ENCODE measurements around the gene RPS19BP1. TPM values are rescaled to one million over a fixed set of nuclear protein-coding genes. Genes with fewer than 3 reads are reported as not detected.
A peak's percentile ranks its signal among the peaks of the same experiment; 100 is the strongest.

Gene RPS19BP1
- total RNA-seq, 1 donor from 2014 or later, result 58.7 TPM

GRCh38 chr22:39520226-39521105, 12.1 kb downstream of the RPS19BP1 start, which contains the start of gene ATF4:
ATF4 (plus strand) TSS chr22:39520562; CDS start chr22:39521446, 884 bp downstream.
- H3K9me3 Mint-ChIP-seq (ENCODE audit: unreplicated experiment), result no peaks in the 10 kb centered on the region
- TF ChIP-seq, protein P1, sequence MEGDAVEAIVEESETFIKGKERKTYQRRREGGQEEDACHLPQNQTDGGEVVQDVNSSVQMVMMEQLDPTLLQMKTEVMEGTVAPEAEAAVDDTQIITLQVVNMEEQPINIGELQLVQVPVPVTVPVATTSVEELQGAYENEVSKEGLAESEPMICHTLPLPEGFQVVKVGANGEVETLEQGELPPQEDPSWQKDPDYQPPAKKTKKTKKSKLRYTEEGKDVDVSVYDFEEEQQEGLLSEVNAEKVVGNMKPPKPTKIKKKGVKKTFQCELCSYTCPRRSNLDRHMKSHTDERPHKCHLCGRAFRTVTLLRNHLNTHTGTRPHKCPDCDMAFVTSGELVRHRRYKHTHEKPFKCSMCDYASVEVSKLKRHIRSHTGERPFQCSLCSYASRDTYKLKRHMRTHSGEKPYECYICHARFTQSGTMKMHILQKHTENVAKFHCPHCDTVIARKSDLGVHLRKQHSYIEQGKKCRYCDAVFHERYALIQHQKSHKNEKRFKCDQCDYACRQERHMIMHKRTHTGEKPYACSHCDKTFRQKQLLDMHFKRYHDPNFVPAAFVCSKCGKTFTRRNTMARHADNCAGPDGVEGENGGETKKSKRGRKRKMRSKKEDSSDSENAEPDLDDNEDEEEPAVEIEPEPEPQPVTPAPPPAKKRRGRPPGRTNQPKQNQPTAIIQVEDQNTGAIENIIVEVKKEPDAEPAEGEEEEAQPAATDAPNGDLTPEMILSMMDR (IDR thresholded peaks at IDR 0.05; ENCODE audit: insufficient read depth, low read depth, low read length), result no peak
- no peak for TF ChIP-seq EZH2 (IDR thresholded peaks at IDR 0.05; ENCODE audit: insufficient read depth, low read length)
- Histone ChIP-seq H3K79me2 (ENCODE audit: insufficient read depth, low read length) (peaks cover 81% of the 10 kb centered on the region), H3K27ac (ENCODE audit: low read depth, low read length) (peak within 1 kb of the TSS; percentile 98), H3K9me3 (ENCODE audit: insufficient read depth, low read depth, low read length) (no peaks in the 10 kb centered on the region), H3K4me3 (ENCODE audit: insufficient read depth, low read depth, low read length) (peak within 1 kb of the TSS; percentile 99), H3K4me2 (ENCODE audit: low read length) (peak within 1 kb of the TSS; percentile 93), H3K27me3 (ENCODE audit: insufficient read depth, low read length) (no peaks in the 10 kb centered on the region), H3K4me1 (ENCODE audit: insufficient read depth, low read length) (peaks cover 17% of the 10 kb centered on the region), H4K20me1 (ENCODE audit: insufficient read depth, low read length) (peaks cover 54% of the 10 kb centered on the region), H3K36me3 (ENCODE audit: insufficient read depth, low read length) (peaks cover 29% of the 10 kb centered on the region), H2AFZ (ENCODE audit: low read depth, low read length) (peak within 1 kb of the TSS; percentile 95), H3K9ac (ENCODE audit: low read length) (peak within 1 kb of the TSS; percentile 97)
- DNase-seq (ENCODE audit: low read depth), result no peak
- H3K27ac Mint-ChIP-seq (ENCODE audit: unreplicated experiment), result peak within 1 kb of the TSS; percentile 100
- H3K4me1 Mint-ChIP-seq (ENCODE audit: low read depth, unreplicated experiment), result peaks cover 22% of the 10 kb centered on the region
- no peak for FAIRE-seq
- peaks cover 32% of the 10 kb centered on the region for H3K36me3 Mint-ChIP-seq (ENCODE audit: low read depth, unreplicated experiment)
- H3K27me3 Mint-ChIP-seq (ENCODE audit: low read depth, unreplicated experiment), result no peaks in the 10 kb centered on the region
- H3K4me3 Mint-ChIP-seq (ENCODE audit: unreplicated experiment), result peak within 1 kb of the TSS; percentile 93

GRCh38 chr22:39519681-39520225, 12.8 kb downstream of the RPS19BP1 start:
- H3K4me3 Mint-ChIP-seq (ENCODE audit: unreplicated experiment), result peak overlapping the region; percentile 93
- Histone ChIP-seq H3K4me1 (ENCODE audit: insufficient read depth, low read length) (peaks cover 24% of the 10 kb centered on the region), H3K79me2 (ENCODE audit: insufficient read depth, low read length) (peaks cover 86% of the 10 kb centered on the region), H3K27me3 (ENCODE audit: insufficient read depth, low read length) (no peaks in the 10 kb centered on the region), H3K9me3 (ENCODE audit: insufficient read depth, low read depth, low read length) (no peaks in the 10 kb centered on the region), H3K36me3 (ENCODE audit: insufficient read depth, low read length) (peaks cover 32% of the 10 kb centered on the region), H3K9ac (ENCODE audit: low read length) (peak overlapping the region; percentile 97), H2AFZ (ENCODE audit: low read depth, low read length) (peak overlapping the region; percentile 95), H3K27ac (ENCODE audit: low read depth, low read length) (peak overlapping the region; percentile 98), H4K20me1 (ENCODE audit: insufficient read depth, low read length) (peaks cover 54% of the 10 kb centered on the region), H3K4me2 (ENCODE audit: low read length) (peak overlapping the region; percentile 93), H3K4me3 (ENCODE audit: insufficient read depth, low read depth, low read length) (peak overlapping the region; percentile 99)
- H3K36me3 Mint-ChIP-seq (ENCODE audit: low read depth, unreplicated experiment), result peaks cover 30% of the 10 kb centered on the region
- H3K27ac Mint-ChIP-seq (ENCODE audit: unreplicated experiment), result peak overlapping the region; percentile 100
- TF ChIP-seq, protein P1 (IDR thresholded peaks at IDR 0.05; ENCODE audit: insufficient read depth, low read depth, low read length), result no peak
- TF ChIP-seq EZH2 (IDR thresholded peaks at IDR 0.05; ENCODE audit: insufficient read depth, low read length), result no peak
- no peaks in the 10 kb centered on the region for H3K27me3 Mint-ChIP-seq (ENCODE audit: low read depth, unreplicated experiment)
- FAIRE-seq (peak; percentile 56), DNase-seq (ENCODE audit: low read depth) (peak; percentile 99)
- H3K9me3 Mint-ChIP-seq (ENCODE audit: unreplicated experiment), result no peaks in the 10 kb centered on the region
- H3K4me1 Mint-ChIP-seq (ENCODE audit: low read depth, unreplicated experiment), result peaks cover 22% of the 10 kb centered on the region

Measured in astrocyte (in vitro differentiated cells and primary cell).